Measurements from ENCODE around the gene HYCC1. TPM values are rescaled to one million over a fixed set of nuclear protein-coding genes. Genes with fewer than 3 reads are reported as not detected.

Gene HYCC1
- total RNA-seq, 1 experiment from 2014 or later: 46.2 TPM

- Mint-ChIP-seq H3K27ac (ENCODE audit: unreplicated experiment) (no peak overlapping the region), H3K4me3 (ENCODE audit: unreplicated experiment) (no peak overlapping the region), H3K9me3 (ENCODE audit: unreplicated experiment) (no peaks in the 10 kb centered on the region), H3K27me3 (ENCODE audit: insufficient read depth, unreplicated experiment) (no peaks in the 10 kb centered on the region), H3K36me3 (ENCODE audit: insufficient read depth, unreplicated experiment) (no peaks in the 10 kb centered on the region), H3K4me1 (ENCODE audit: low read depth, unreplicated experiment) (no peaks in the 10 kb centered on the region)
- no peaks in the 10 kb centered on the region for H3K4me1 ChIP-seq
- no peak overlapping the region for H3K4me3 ChIP-seq (ENCODE audit: low read depth, low read length)
- no TSS peak for BruUV-seq (replicated peaks)
- POLR2A ChIA-PET: no interaction called here
- DNase-seq: no peak
- intact Hi-C loops (cut with micrococcal nuclease; ENCODE audit: unreplicated experiment): no loop called here
- H3K9me3 ChIP-seq: no peaks in the 10 kb centered on the region
- no peaks in the 10 kb centered on the region for H3K36me3 ChIP-seq (ENCODE audit: control insufficient read depth, insufficient read depth, low read length)
- TF ChIP-seq CTCF (IDR thresholded peaks at IDR 0.05; ENCODE audit: insufficient read depth in 1 of 2, low read depth in 1 of 2, low read length in 1 of 2, severe bottlenecking in 1 of 2, unreplicated experiment in 1 of 2): no peak
- CTCF ChIA-PET: no interaction called here
- no peaks in the 10 kb centered on the region for H3K27me3 ChIP-seq (replicated peaks; ENCODE audit: control insufficient read depth, insufficient read depth, low read length)
Measured at GRCh38 chr7:23001610-23002009, 12.3 kb downstream of the HYCC1 start.

GRCh38 chr7:23000597-23001360 lies 13.2 kb downstream of the HYCC1 start:
- no peaks in the 10 kb centered on the region for H3K9me3 Mint-ChIP-seq (ENCODE audit: unreplicated experiment)
- no peak overlapping the region for H3K4me3 Mint-ChIP-seq (ENCODE audit: unreplicated experiment)
- ChIA-PET CTCF (no interaction called here), POLR2A (no interaction called here)
- Histone ChIP-seq H3K9me3 (no peaks in the 10 kb centered on the region), H3K27me3 (replicated peaks; ENCODE audit: control insufficient read depth, insufficient read depth, low read length) (no peaks in the 10 kb centered on the region), H3K4me3 (ENCODE audit: low read depth, low read length) (no peak overlapping the region), H3K36me3 (ENCODE audit: control insufficient read depth, insufficient read depth, low read length) (no peaks in the 10 kb centered on the region), H3K4me1 (no peaks in the 10 kb centered on the region)
- intact Hi-C loops (cut with micrococcal nuclease; ENCODE audit: unreplicated experiment): no loop called here
- no peaks in the 10 kb centered on the region for H3K4me1 Mint-ChIP-seq (ENCODE audit: low read depth, unreplicated experiment)
- H3K36me3 Mint-ChIP-seq (ENCODE audit: insufficient read depth, unreplicated experiment): no peaks in the 10 kb centered on the region
- no peak overlapping the region for H3K27ac Mint-ChIP-seq (ENCODE audit: unreplicated experiment)
- no TSS peak for BruUV-seq (replicated peaks)
- no peak for TF ChIP-seq CTCF (IDR thresholded peaks at IDR 0.05; ENCODE audit: insufficient read depth in 1 of 2, low read depth in 1 of 2, low read length in 1 of 2, severe bottlenecking in 1 of 2, unreplicated experiment in 1 of 2)
- no peak for DNase-seq
- H3K27me3 Mint-ChIP-seq (ENCODE audit: insufficient read depth, unreplicated experiment): no peaks in the 10 kb centered on the region

- DNase-seq: no peak
- H3K27ac Mint-ChIP-seq (ENCODE audit: unreplicated experiment): no peak overlapping the region
- Histone ChIP-seq H3K4me3 (ENCODE audit: low read depth, low read length) (no peak overlapping the region), H3K36me3 (ENCODE audit: control insufficient read depth, insufficient read depth, low read length) (no peaks in the 10 kb centered on the region), H3K9me3 (no peaks in the 10 kb centered on the region), H3K27me3 (replicated peaks; ENCODE audit: control insufficient read depth, insufficient read depth, low read length) (no peaks in the 10 kb centered on the region), H3K4me1 (no peaks in the 10 kb centered on the region)
- ChIA-PET CTCF (no interaction called here), POLR2A (no interaction called here)
- BruUV-seq (replicated peaks): no TSS peak
- no peak overlapping the region for H3K4me3 Mint-ChIP-seq (ENCODE audit: unreplicated experiment)
- no peaks in the 10 kb centered on the region for H3K9me3 Mint-ChIP-seq (ENCODE audit: unreplicated experiment)
- no peaks in the 10 kb centered on the region for H3K4me1 Mint-ChIP-seq (ENCODE audit: low read depth, unreplicated experiment)
- no peaks in the 10 kb centered on the region for H3K27me3 Mint-ChIP-seq (ENCODE audit: insufficient read depth, unreplicated experiment)
- no peak for TF ChIP-seq CTCF (IDR thresholded peaks at IDR 0.05; ENCODE audit: insufficient read depth in 1 of 2, low read depth in 1 of 2, low read length in 1 of 2, severe bottlenecking in 1 of 2, unreplicated experiment in 1 of 2)
- H3K36me3 Mint-ChIP-seq (ENCODE audit: insufficient read depth, unreplicated experiment): no peaks in the 10 kb centered on the region
- intact Hi-C loops (cut with micrococcal nuclease; ENCODE audit: unreplicated experiment): no loop called here
Measured at GRCh38 chr7:22998519-22998896, 15.4 kb downstream of the HYCC1 start.

Measured in Caco-2 (cell line).